Measurements from ENCODE around the gene GFER. TPM values are rescaled to one million over a fixed set of nuclear protein-coding genes. Genes with fewer than 3 reads are reported as not detected.

GFER gene
- total and polyA plus RNA-seq, 4 donors, result 11.3 to 44.2 (median 22.9) TPM

DNA sequence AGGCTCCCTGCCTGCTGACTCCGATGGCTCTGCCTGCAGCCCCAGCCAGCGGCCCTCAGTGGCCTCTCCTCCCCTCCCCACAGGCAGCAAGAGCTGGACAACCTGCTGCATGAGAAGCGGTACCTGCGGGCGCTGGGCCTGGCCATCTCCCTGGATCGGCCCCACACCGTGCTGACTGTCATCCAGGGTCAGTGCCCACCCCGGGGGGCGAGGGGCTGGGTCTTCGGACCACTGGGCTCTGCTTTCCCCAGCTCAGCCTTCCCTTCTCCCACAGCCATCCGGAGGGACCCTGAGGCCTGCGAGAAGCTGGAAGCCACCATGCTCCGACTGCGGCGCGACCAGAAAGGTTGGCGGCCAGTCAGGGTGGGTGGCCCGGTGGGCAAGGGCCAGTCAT is 6.1 kb upstream of the GFER start:
- WGBS, 2 donors, result 94 to 95% methylated on average over 18 of the region's 18 CpGs
- H3K4me3 ChIP-seq (ENCODE audit: low read length in 2 of 2), result no peak overlapping the region
- intact Hi-C loops (cut with DNase I), result no loop called here
- peaks cover 0 to 27% of the 10 kb centered on the region in 2 donors for H3K36me3 ChIP-seq (ENCODE audit: control insufficient read depth in 1 of 2, insufficient read depth in 2 of 2, low read length in 1 of 2)
- ATAC-seq (ENCODE audit: low FRiP score) (no peak), DNase-seq (no peak)
- H3K9me3 ChIP-seq (ENCODE audit: control insufficient read depth, low read length), result no peaks in the 10 kb centered on the region
- peaks cover 0 to 2% of the 10 kb centered on the region in 2 donors for H3K27me3 ChIP-seq (ENCODE audit: control insufficient read depth in 1 of 2, insufficient read depth in 2 of 2, low read length in 1 of 2)
- H3K27ac ChIP-seq (ENCODE audit: low read depth in 1 of 2, low read length in 2 of 2), result no peak overlapping the region
- no peaks in the 10 kb centered on the region for H3K4me1 ChIP-seq (ENCODE audit: control insufficient read depth in 1 of 2, insufficient read depth in 2 of 2, low read length in 2 of 2)

DNA sequence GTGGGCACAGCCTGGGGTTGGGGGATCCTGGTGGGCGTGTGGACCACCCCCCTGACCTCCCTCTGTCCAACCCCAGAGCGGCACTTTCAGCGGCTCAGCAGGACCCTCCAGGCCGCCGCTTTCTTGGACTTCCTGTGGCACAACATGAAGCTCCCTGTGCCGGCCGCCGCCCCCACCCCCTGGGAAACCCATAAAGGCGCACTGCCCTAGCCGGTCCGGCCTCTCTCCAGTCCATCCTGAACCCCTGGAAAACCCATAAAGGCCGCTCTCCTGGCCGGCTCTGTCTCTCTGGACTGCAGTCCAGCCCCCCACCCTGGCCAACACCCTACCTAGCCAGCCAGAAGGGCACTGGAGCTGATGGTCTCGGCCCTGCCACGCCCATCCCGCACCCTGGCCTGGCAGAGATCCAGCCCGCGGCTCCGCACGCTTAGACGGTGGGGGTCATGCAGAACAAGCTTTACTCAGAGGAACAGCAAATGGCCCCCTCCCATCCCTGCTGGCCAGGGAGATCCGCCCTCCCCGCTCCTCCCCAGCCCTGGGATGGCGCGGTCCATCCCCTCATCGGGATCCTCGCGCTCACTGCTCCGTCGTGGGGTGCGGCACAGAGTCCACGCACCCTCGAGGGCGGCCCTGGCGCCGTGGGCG is 5.4 kb upstream of the GFER start:
- Histone ChIP-seq H3K27me3 (ENCODE audit: control insufficient read depth in 1 of 2, insufficient read depth in 2 of 2, low read length in 1 of 2) (peaks cover 0 to 2% of the 10 kb centered on the region in 2 donors), H3K9me3 (ENCODE audit: control insufficient read depth, low read length) (no peaks in the 10 kb centered on the region), H3K4me1 (ENCODE audit: control insufficient read depth in 1 of 2, insufficient read depth in 2 of 2, low read length in 2 of 2) (peaks cover 0 to 1% of the 10 kb centered on the region in 2 donors), H3K36me3 (ENCODE audit: control insufficient read depth in 1 of 2, insufficient read depth in 2 of 2, low read length in 1 of 2) (peaks cover 0 to 27% of the 10 kb centered on the region in 2 donors), H3K27ac (ENCODE audit: low read depth in 1 of 2, low read length in 2 of 2) (no peak overlapping the region), H3K4me3 (ENCODE audit: low read length in 2 of 2) (no peak overlapping the region)
- DNase-seq (no peak), ATAC-seq (ENCODE audit: low FRiP score) (no peak)
- WGBS, 2 donors, result 77 to 79% methylated on average over 37 of the region's 37 CpGs
- intact Hi-C loops (cut with DNase I), result no loop called here

DNA sequence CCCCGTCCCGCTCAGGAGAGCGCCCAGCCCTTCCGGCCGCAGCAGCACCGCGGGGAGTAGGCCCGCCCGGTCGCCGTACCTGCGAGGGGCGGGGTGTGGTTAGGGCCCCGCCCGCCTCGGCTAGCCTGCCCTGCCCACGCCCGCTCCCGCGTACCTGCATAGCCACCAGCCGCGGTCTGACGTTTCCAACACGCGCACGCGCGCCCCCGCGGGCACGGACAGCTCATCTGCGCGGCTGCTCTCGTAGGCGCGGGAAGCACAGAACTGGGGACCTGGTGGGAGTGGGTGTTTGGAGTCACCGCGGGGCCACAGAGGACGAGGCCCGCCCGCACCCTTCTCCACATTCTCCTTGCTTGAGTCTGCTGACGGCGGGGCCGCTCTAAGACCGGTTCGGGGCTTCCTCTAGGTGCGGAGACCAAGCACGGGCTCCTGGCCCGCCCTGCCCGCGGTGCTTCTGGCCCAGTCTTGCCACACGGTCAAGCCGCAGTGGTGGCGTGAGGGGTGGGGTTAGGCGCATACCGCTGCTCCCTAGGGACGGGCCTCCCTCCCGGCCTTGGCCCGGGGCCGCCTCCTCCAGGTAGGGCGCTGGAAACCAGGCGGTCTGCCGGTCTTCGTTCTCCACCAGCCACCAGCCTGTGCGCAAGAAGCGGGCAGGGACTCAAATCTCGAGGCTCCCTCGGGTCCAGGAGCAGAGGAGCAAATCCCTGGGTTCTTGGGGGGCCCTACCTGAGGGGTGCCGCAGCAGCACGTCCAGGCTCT is 4.5 kb upstream of the GFER start:
- 38 to 42% methylated on average over 67 to 70 of the region's 70 CpGs for WGBS, 2 donors
- H3K36me3 ChIP-seq (ENCODE audit: control insufficient read depth in 1 of 2, insufficient read depth in 2 of 2, low read length in 1 of 2), result peaks cover 0 to 27% of the 10 kb centered on the region in 2 donors
- H3K27ac ChIP-seq (ENCODE audit: low read depth in 1 of 2, low read length in 2 of 2), result no peak overlapping the region
- H3K9me3 ChIP-seq (ENCODE audit: control insufficient read depth, low read length), result no peaks in the 10 kb centered on the region
- intact Hi-C loops (cut with DNase I), result no loop called here
- DNase-seq (no peak), ATAC-seq (ENCODE audit: low FRiP score) (no peak)
- peaks cover 0 to 2% of the 10 kb centered on the region in 2 donors for H3K27me3 ChIP-seq (ENCODE audit: control insufficient read depth in 1 of 2, insufficient read depth in 2 of 2, low read length in 1 of 2)
- peaks cover 0 to 1% of the 10 kb centered on the region in 2 donors for H3K4me1 ChIP-seq (ENCODE audit: control insufficient read depth in 1 of 2, insufficient read depth in 2 of 2, low read length in 2 of 2)
- no peak overlapping the region for H3K4me3 ChIP-seq (ENCODE audit: low read length in 2 of 2)

DNA sequence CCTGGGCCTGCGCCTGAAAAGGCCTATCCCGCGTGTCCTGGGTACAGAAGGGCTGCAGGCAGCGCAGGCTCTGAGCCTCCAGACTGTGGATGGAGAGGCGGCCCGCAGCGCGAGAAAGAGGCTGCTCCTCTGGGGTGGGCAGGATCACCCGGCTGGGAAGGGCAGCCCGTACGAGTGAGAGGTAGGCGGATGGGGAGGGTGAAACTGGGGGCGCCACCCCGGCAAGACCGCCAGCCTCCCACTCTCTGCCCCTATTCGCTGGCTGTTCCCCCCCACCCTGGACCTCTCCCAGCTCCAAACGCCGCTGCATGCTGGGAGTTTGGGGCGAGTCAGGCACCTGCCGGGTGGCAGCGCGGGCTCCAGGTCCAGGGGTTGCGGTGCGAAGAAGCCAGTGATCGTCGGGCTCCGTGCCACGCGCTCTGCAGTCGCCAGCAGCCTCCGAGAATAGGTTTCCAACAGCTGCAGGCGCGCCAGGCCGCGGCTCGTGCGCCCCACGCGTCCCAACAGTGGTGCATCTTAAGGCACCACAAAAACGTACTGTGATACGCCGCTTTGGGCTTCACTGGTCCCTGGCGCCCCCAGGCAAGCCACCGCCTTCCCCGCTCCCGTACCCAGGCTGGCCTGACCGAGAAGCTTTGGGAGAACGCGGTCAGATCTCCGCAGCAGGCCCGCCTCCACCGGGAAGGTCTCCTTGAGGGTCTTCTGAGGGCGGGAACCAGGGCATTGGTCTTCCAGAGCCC is 3.8 kb upstream of the GFER start:
- H3K27me3 ChIP-seq (ENCODE audit: control insufficient read depth in 1 of 2, insufficient read depth in 2 of 2, low read length in 1 of 2), result peaks cover 0 to 2% of the 10 kb centered on the region in 2 donors
- H3K4me3 ChIP-seq (ENCODE audit: low read length in 2 of 2), result no peak overlapping the region
- intact Hi-C loops (cut with DNase I), result no loop called here
- no peak overlapping the region for H3K27ac ChIP-seq (ENCODE audit: low read depth in 1 of 2, low read length in 2 of 2)
- 6 to 7% methylated on average over 48 to 53 of the region's 53 CpGs for WGBS, 2 donors
- ATAC-seq (ENCODE audit: low FRiP score), result no peak
- H3K9me3 ChIP-seq (ENCODE audit: control insufficient read depth, low read length), result no peaks in the 10 kb centered on the region
- peaks cover 0 to 1% of the 10 kb centered on the region in 2 donors for H3K4me1 ChIP-seq (ENCODE audit: control insufficient read depth in 1 of 2, insufficient read depth in 2 of 2, low read length in 2 of 2)
- peaks cover 0 to 25% of the 10 kb centered on the region in 2 donors for H3K36me3 ChIP-seq (ENCODE audit: control insufficient read depth in 1 of 2, insufficient read depth in 2 of 2, low read length in 1 of 2)
- no peak for DNase-seq

DNA sequence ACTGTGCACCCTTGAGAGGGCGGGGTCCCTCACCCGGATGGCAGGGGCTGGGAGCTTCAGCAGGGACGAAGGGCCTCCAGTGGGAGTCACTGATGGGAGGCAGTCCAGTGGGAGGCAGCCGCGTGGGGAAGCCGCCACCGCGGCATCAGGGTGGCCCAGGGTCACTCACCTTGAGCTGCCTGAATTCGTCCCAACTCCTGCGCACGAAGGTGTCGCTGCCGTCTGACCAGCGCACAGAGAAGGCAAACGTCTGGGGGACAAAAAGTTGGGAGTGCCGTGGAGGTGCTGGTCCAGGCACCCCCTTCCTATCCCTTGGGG is 3.3 kb upstream of the GFER start:
- intact Hi-C loops (cut with DNase I), result no loop called here
- Histone ChIP-seq H3K4me3 (ENCODE audit: low read length in 2 of 2) (no peak overlapping the region), H3K36me3 (ENCODE audit: control insufficient read depth in 1 of 2, insufficient read depth in 2 of 2, low read length in 1 of 2) (peaks cover 0 to 20% of the 10 kb centered on the region in 2 donors), H3K4me1 (ENCODE audit: control insufficient read depth in 1 of 2, insufficient read depth in 2 of 2, low read length in 2 of 2) (peaks cover 0 to 1% of the 10 kb centered on the region in 2 donors), H3K9me3 (ENCODE audit: control insufficient read depth, low read length) (no peaks in the 10 kb centered on the region), H3K27me3 (ENCODE audit: control insufficient read depth in 1 of 2, insufficient read depth in 2 of 2, low read length in 1 of 2) (peaks cover 0 to 2% of the 10 kb centered on the region in 2 donors), H3K27ac (ENCODE audit: low read depth in 1 of 2, low read length in 2 of 2) (no peak overlapping the region)
- 19% methylated on average over 16 of the region's 16 CpGs for WGBS, 2 donors
- no peak for DNase-seq
- no peak for ATAC-seq (ENCODE audit: low FRiP score)

DNA sequence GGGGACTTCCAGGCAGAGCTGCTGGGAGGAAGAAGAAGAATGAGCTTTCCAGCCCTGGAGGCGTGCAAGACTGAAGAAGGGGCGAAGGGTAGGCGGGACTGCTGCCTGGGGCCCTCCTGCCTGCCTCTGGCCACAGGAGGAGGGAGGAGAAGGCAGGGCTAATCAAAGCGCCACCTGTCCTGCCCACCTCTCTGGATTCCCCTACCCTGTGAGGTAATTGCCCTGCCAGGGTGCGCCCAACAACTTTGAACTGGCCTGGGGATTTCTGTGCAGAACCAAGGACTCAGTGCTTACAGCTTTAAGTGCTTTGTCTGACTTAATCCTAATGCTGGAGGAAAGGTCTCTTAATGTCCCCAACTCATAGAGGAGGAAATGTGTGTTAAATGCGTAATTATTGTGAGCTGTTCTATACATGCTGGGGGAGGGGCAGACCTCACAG is 2.6 kb upstream of the GFER start, which contains the start of gene NOXO1:
Gene NOXO1, minus strand, starts transcription at position 72 of the 439 bp plus-strand sequence. CDS start 290 bp downstream, outside the sequence.
- Histone ChIP-seq H3K27ac (ENCODE audit: low read depth in 1 of 2, low read length in 2 of 2) (no peak within 1 kb of the TSS), H3K4me3 (ENCODE audit: low read length in 2 of 2) (no peak within 1 kb of the TSS), H3K36me3 (ENCODE audit: control insufficient read depth in 1 of 2, insufficient read depth in 2 of 2, low read length in 1 of 2) (peaks cover 0 to 16% of the 10 kb centered on the region in 2 donors), H3K27me3 (ENCODE audit: control insufficient read depth in 1 of 2, insufficient read depth in 2 of 2, low read length in 1 of 2) (peaks cover 0 to 2% of the 10 kb centered on the region in 2 donors), H3K4me1 (ENCODE audit: control insufficient read depth in 1 of 2, insufficient read depth in 2 of 2, low read length in 2 of 2) (peaks cover 0 to 1% of the 10 kb centered on the region in 2 donors), H3K9me3 (ENCODE audit: control insufficient read depth, low read length) (no peaks in the 10 kb centered on the region)
- WGBS, 2 donors, result 28 to 32% methylated on average over 6 of the region's 6 CpGs
- DNase-seq, result no peak
- intact Hi-C loops (cut with DNase I), result no loop called here
- no peak for ATAC-seq (ENCODE audit: low FRiP score)

DNA sequence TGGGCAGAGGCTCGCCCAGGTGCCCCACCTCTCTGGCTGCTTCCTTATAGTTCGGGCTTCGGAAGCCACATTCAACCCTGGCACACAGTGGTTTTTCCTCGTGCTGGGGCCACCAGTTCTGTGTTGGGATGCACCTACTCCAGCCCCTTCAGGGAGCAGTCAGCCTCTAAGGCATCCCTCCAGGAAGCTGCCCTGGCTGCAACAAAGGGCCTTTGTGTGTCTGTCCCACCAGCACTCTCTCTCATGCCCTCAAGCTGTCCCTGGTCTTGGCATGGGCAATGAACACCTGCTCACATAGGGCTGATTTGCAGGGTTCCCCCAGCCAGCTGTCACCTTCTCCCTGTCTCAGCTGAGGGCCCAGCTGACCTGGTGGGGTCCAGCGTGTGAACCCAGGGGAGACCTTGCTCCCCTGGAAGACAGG is 2.0 kb upstream of the GFER start:
- intact Hi-C loops (cut with DNase I), result no loop called here
- WGBS, 2 donors, result 57 to 59% methylated on average over 5 of the region's 5 CpGs
- ATAC-seq (ENCODE audit: low FRiP score), result no peak
- peaks cover 0 to 2% of the 10 kb centered on the region in 2 donors for H3K27me3 ChIP-seq (ENCODE audit: control insufficient read depth in 1 of 2, insufficient read depth in 2 of 2, low read length in 1 of 2)
- H3K36me3 ChIP-seq (ENCODE audit: control insufficient read depth in 1 of 2, insufficient read depth in 2 of 2, low read length in 1 of 2), result peaks cover 0 to 11% of the 10 kb centered on the region in 2 donors
- no peaks in the 10 kb centered on the region for H3K9me3 ChIP-seq (ENCODE audit: control insufficient read depth, low read length)
- no peak overlapping the region for H3K4me3 ChIP-seq (ENCODE audit: low read length in 2 of 2)
- peaks cover 0 to 1% of the 10 kb centered on the region in 2 donors for H3K4me1 ChIP-seq (ENCODE audit: control insufficient read depth in 1 of 2, insufficient read depth in 2 of 2, low read length in 2 of 2)
- no peak for DNase-seq
- H3K27ac ChIP-seq (ENCODE audit: low read depth in 1 of 2, low read length in 2 of 2), result no peak overlapping the region

DNA sequence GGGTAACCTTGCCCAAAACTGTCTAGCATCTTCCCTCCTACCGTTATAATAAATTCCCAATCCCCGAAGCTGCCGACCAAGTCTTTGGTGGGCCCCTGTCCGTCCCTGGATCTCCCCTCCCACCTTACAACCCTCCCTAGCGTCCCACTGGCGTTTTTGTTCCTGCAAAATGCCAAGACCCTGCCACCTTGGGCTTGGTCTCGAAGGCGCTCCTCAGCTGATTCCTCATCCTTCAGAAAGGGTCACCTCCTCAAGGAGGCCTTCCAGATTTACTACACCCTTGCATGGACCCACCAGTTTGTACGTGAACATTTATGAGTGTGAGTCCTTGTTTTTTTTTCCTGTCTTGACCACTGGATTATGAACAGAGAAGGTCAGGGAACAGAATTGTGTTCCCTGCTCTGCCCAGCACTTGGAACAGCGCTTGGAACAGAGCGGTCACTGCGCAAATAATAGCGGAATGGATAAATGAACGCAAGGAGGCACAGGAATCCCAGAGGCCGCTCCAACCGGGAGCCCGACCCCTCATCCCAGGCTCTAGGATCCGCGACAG is 926 bp upstream of the GFER start:
- ATAC-seq (ENCODE audit: low FRiP score) (no peak), DNase-seq (no peak)
- H3K4me1 ChIP-seq (ENCODE audit: control insufficient read depth in 1 of 2, insufficient read depth in 2 of 2, low read length in 2 of 2), result peaks cover 0 to 1% of the 10 kb centered on the region in 2 donors
- WGBS, 2 donors, result 22 to 24% methylated on average over 19 of the region's 19 CpGs
- H3K27me3 ChIP-seq (ENCODE audit: control insufficient read depth in 1 of 2, insufficient read depth in 2 of 2, low read length in 1 of 2), result peaks cover 0 to 2% of the 10 kb centered on the region in 2 donors
- intact Hi-C loops (cut with DNase I), result no loop called here
- H3K27ac ChIP-seq (ENCODE audit: low read depth in 1 of 2, low read length in 2 of 2), result no peak overlapping the region
- H3K4me3 ChIP-seq (ENCODE audit: low read length in 2 of 2), result peak overlapping the region in 1 of 2 donors; percentile 1
- no peaks in the 10 kb centered on the region for H3K9me3 ChIP-seq (ENCODE audit: control insufficient read depth, low read length)
- H3K36me3 ChIP-seq (ENCODE audit: control insufficient read depth in 1 of 2, insufficient read depth in 2 of 2, low read length in 1 of 2), result peaks cover 0 to 4% of the 10 kb centered on the region in 2 donors

Measured in aorta (tissue), 5 donors.